SIG-M5 treated with dmso at 0.1 percent for 504 hours (cell line): ENCODE measurements around the gene SMCO4.
"Not testable (repeated sequence)": the region's sequence is repeated elsewhere in the genome, so short reads cannot be mapped to it uniquely, and the experiment has no call there.

Experiments used
- DNase-seq: peaks from one replicate; lab custom pipeline; 2025; ENCODE audit not compliant: unreplicated experiment; lab: John Stamatoyannopoulos, UW

The SMCO4 gene

GRCh38 chr11:93560199-93560932 is 17.2 kb upstream of the SMCO4 start:
- DNase-seq: no peak

GRCh38 chr11:93559681-93560080 is 16.5 kb upstream of the SMCO4 start:
- no peak for DNase-seq

- DNase-seq: no peak
Observed at GRCh38 chr11:93552874-93553273, 9.7 kb upstream of the SMCO4 start.

- DNase-seq: no peak
Observed at GRCh38 chr11:93549976-93550375, 6.8 kb upstream of the SMCO4 start.

- no peak for DNase-seq
Observed at GRCh38 chr11:93548679-93549319, 5.6 kb upstream of the SMCO4 start.

GRCh38 chr11:93547773-93548172 is 4.6 kb upstream of the SMCO4 start:
- DNase-seq: peak; percentile 39

GRCh38 chr11:93547028-93547427 is 3.8 kb upstream of the SMCO4 start:
- no peak for DNase-seq

GRCh38 chr11:93545566-93545965 is 2.4 kb upstream of the SMCO4 start:
- no peak for DNase-seq

- DNase-seq: no peak
Observed at GRCh38 chr11:93542811-93543229, 371 bp downstream of the SMCO4 start.

GRCh38 chr11:93541884-93542810 is 1.0 kb downstream of the SMCO4 start:
- peak; percentile 49 for DNase-seq

- DNase-seq: no peak
Observed at GRCh38 chr11:93540896-93541553, 2.2 kb downstream of the SMCO4 start.

- DNase-seq: no peak
Observed at GRCh38 chr11:93540337-93540736, 2.9 kb downstream of the SMCO4 start.

- no peak for DNase-seq
Observed at GRCh38 chr11:93537767-93538261, 5.4 kb downstream of the SMCO4 start.

- DNase-seq: no peak
Observed at GRCh38 chr11:93537049-93537448, 6.1 kb downstream of the SMCO4 start.

- DNase-seq: no peak
Observed at GRCh38 chr11:93536101-93536861, 6.9 kb downstream of the SMCO4 start.

GRCh38 chr11:93535578-93535977 is 7.6 kb downstream of the SMCO4 start:
- DNase-seq: not testable (repeated sequence)

GRCh38 chr11:93532806-93533205 is 10.4 kb downstream of the SMCO4 start:
- DNase-seq: no peak

- no peak for DNase-seq
Observed at GRCh38 chr11:93532281-93532789, 10.9 kb downstream of the SMCO4 start.

GRCh38 chr11:93530468-93530826 is 12.7 kb downstream of the SMCO4 start:
- no peak for DNase-seq
